ENCODE results near the gene FGA.

FGA gene

GRCh38 chr4:154562697-154563254 lies 27.8 kb downstream of the FGA start, which contains the start of gene FGB:
FGB (plus strand) TSS chr4:154563011; CDS start chr4:154563019, 8 bp downstream.
- DNase-seq (ENCODE audit: low spot score) = no peak
- in situ Hi-C loops (cut with MboI; ENCODE audit: low pct_unique_long_range_greater_than_20kb, low sequenced_read_pairs, unreplicated experiment) = no loop called here
- no peak for TF ChIP-seq CTCF (IDR thresholded peaks at IDR 0.05; ENCODE audit: extremely low read depth, insufficient read depth, missing control alignments)

- no peak for TF ChIP-seq CTCF (IDR thresholded peaks at IDR 0.05; ENCODE audit: extremely low read depth, insufficient read depth, missing control alignments)
- no peak for DNase-seq (ENCODE audit: low spot score)
- in situ Hi-C loops (cut with MboI; ENCODE audit: low pct_unique_long_range_greater_than_20kb, low sequenced_read_pairs, unreplicated experiment) = no loop called here
Observed at GRCh38 chr4:154560824-154561231, 29.7 kb downstream of the FGA start.

GRCh38 chr4:154560419-154560801 lies 30.1 kb downstream of the FGA start:
- DNase-seq (ENCODE audit: low spot score) = no peak
- TF ChIP-seq CTCF (IDR thresholded peaks at IDR 0.05; ENCODE audit: extremely low read depth, insufficient read depth, missing control alignments) = no peak
- in situ Hi-C loops (cut with MboI; ENCODE audit: low pct_unique_long_range_greater_than_20kb, low sequenced_read_pairs, unreplicated experiment) = no loop called here

GRCh38 chr4:154559494-154560418 lies 30.8 kb downstream of the FGA start:
- peak; percentile 64 for TF ChIP-seq CTCF (IDR thresholded peaks at IDR 0.05; ENCODE audit: extremely low read depth, insufficient read depth, missing control alignments)
- in situ Hi-C loops (cut with MboI; ENCODE audit: low pct_unique_long_range_greater_than_20kb, low sequenced_read_pairs, unreplicated experiment) = loop anchor here (10.0 kb wide), 2 partner anchors 55 to 815 kb away; partner anchors contain the start of genes FGG and MAP9
- peak; percentile 25 for DNase-seq (ENCODE audit: low spot score)

GRCh38 chr4:154559141-154559493 lies 31.4 kb downstream of the FGA start:
- no peak for DNase-seq (ENCODE audit: low spot score)
- in situ Hi-C loops (cut with MboI; ENCODE audit: low pct_unique_long_range_greater_than_20kb, low sequenced_read_pairs, unreplicated experiment) = loop anchor here (10.0 kb wide), 2 partner anchors 56 to 816 kb away; partner anchors contain the start of genes FGG and MAP9
- TF ChIP-seq CTCF (IDR thresholded peaks at IDR 0.05; ENCODE audit: extremely low read depth, insufficient read depth, missing control alignments) = no peak

GRCh38 chr4:154551872-154552686 lies 38.5 kb downstream of the FGA start:
- TF ChIP-seq CTCF (IDR thresholded peaks at IDR 0.05; ENCODE audit: extremely low read depth, insufficient read depth, missing control alignments) = peak; percentile 76
- peak; percentile 40 for DNase-seq (ENCODE audit: low spot score)
- in situ Hi-C loops (cut with MboI; ENCODE audit: low pct_unique_long_range_greater_than_20kb, low sequenced_read_pairs, unreplicated experiment) = loop anchor here (10.0 kb wide), 2 partner anchors 63 to 823 kb away; partner anchors contain the start of genes FGG and MAP9

Data from GM13977 (cell line).